Right renal pelvis (tissue), 4 donors: Measurements from ENCODE around the gene SUSD6. TPM values are rescaled to one million over a fixed set of nuclear protein-coding genes. Genes with fewer than 3 reads are reported as not detected.
"Not testable (repeated sequence)": the region's sequence is repeated elsewhere in the genome, so short reads cannot be mapped to it uniquely, and the experiment has no call there.

Experiments
- DNase-seq, 4 donors: peaks; one replicate each; pipeline ENCODE4 v3.0.0-alpha.2; 2013; ENCODE audit warnings: low read depth in 4 of 4, low spot score in 3 of 4, missing footprints in 1 of 4
- polyA plus RNA-seq, 4 donors: library from polyadenylated mRNA; unstranded; fragments of 120-200 nt; gene quantifications; one replicate each; pipeline ENCODE4 v1.2.1, GENCODE V29; 2013; ENCODE audit not compliant: insufficient read length in 4 of 4

The SUSD6 gene
- polyA plus RNA-seq, 4 donors, result 19.6 to 23.3 (median 21.7) TPM

- no peak for DNase-seq
These were observed 97.5 kb downstream of the SUSD6 start for GRCh38 chr14:69708586-69709560.

- no peak for DNase-seq
These were observed 99.0 kb downstream of the SUSD6 start for GRCh38 chr14:69710378-69710777.

- DNase-seq, result no peak
These were observed 99.7 kb downstream of the SUSD6 start for GRCh38 chr14:69711065-69711464.

GRCh38 chr14:69711477-69711876 is 100.1 kb downstream of the SUSD6 start:
- no peak for DNase-seq

GRCh38 chr14:69711881-69712560 is 100.6 kb downstream of the SUSD6 start:
- no peak for DNase-seq

GRCh38 chr14:69712599-69713088 is 101.2 kb downstream of the SUSD6 start:
- DNase-seq, result no peak

- no peak for DNase-seq
These were observed 101.9 kb downstream of the SUSD6 start for GRCh38 chr14:69713209-69713781.

- DNase-seq, result no peak
These were observed 102.7 kb downstream of the SUSD6 start for GRCh38 chr14:69713993-69714679.

- DNase-seq, result no peak
These were observed 104.5 kb downstream of the SUSD6 start for GRCh38 chr14:69715725-69716477.

- DNase-seq, result no peak
These were observed 105.2 kb downstream of the SUSD6 start for GRCh38 chr14:69716478-69717187.

- not testable (repeated sequence) for DNase-seq
These were observed 107.2 kb downstream of the SUSD6 start for GRCh38 chr14:69718614-69719013.

- DNase-seq, result no peak
These were observed 108.1 kb downstream of the SUSD6 start for GRCh38 chr14:69719501-69719951.

GRCh38 chr14:69720912-69721311 is 109.5 kb downstream of the SUSD6 start:
- DNase-seq, result no peak

- peak in 1 of 4 donors; percentile 68 for DNase-seq
These were observed 115.5 kb downstream of the SUSD6 start for GRCh38 chr14:69726761-69727511.

GRCh38 chr14:69727860-69728259 is 116.5 kb downstream of the SUSD6 start:
- DNase-seq, result no peak

GRCh38 chr14:69731919-69732598 is 120.7 kb downstream of the SUSD6 start:
- DNase-seq, result not testable (repeated sequence)

- DNase-seq, result not testable (repeated sequence)
These were observed 125.0 kb downstream of the SUSD6 start for GRCh38 chr14:69736405-69736804.

- DNase-seq, result no peak
These were observed 129.7 kb downstream of the SUSD6 start for GRCh38 chr14:69741055-69741454.
